ENCODE data around the gene ADGRV1. TPM values are rescaled to one million over a fixed set of nuclear protein-coding genes. Genes with fewer than 3 reads are reported as not detected.

Gene ADGRV1
- total RNA-seq, 1 experiment from 2014 or later = 64.8 TPM

- no peaks in the 10 kb centered on the region for H3K27me3 ChIP-seq (ENCODE audit: insufficient read depth, low read length)
- H3K18ac ChIP-seq (ENCODE audit: insufficient read length, low read depth, low read length) = no peak overlapping the region
- H4K20me1 ChIP-seq (ENCODE audit: control insufficient read depth, insufficient read depth, insufficient read length) = no peaks in the 10 kb centered on the region
- H4K5ac ChIP-seq (ENCODE audit: insufficient read length, low read depth, low read length) = no peak overlapping the region
- H2AFZ ChIP-seq (ENCODE audit: low read length) = no peak overlapping the region
- no peak overlapping the region for H3K4me2 ChIP-seq (ENCODE audit: insufficient read depth, insufficient read length, low read length)
- no peak overlapping the region for H4K8ac ChIP-seq (replicated peaks; ENCODE audit: insufficient read length, low read depth, low read length)
- peak overlapping the region in 1 of 3 experiments; percentile 13; a peak in 1 of 7 replicates for H3K27ac Mint-ChIP-seq
- no peak for DNase-seq
- H2BK5ac ChIP-seq (ENCODE audit: insufficient read length, low read length) = no peak overlapping the region
- peaks cover 6% of the 10 kb centered on the region for H3K9me3 ChIP-seq (ENCODE audit: control insufficient read depth, low read depth, low read length)
- H3K9me3 Mint-ChIP-seq = peaks cover 16 to 20% of the 10 kb centered on the region in 2 experiments; a peak in 4 of 5 replicates
- no peak overlapping the region for H3K27ac ChIP-seq (ENCODE audit: insufficient read length, low read depth, low read length)
- no peak overlapping the region for H3T11ph ChIP-seq (ENCODE audit: low read length)
- H3K4ac ChIP-seq (ENCODE audit: low read depth, low read length) = no peak overlapping the region
- H2BK120ac ChIP-seq (ENCODE audit: low read depth, low read length, poor library complexity, severe bottlenecking) = no peak overlapping the region
- no peak overlapping the region for H3K4me3 Mint-ChIP-seq
- TF ChIP-seq CTCF (conservative IDR thresholded peaks at IDR 0.05) = no peak
- no peak overlapping the region for H3K14ac ChIP-seq (ENCODE audit: insufficient read depth, low read length)
- H3K9ac ChIP-seq (ENCODE audit: extremely low read depth, insufficient read length, low read length) = no peak overlapping the region
- no peak overlapping the region for H3K23ac ChIP-seq (ENCODE audit: insufficient read length, low read depth, low read length)
- H3K4me1 ChIP-seq (ENCODE audit: insufficient read depth, low read length) = no peaks in the 10 kb centered on the region
- H2BK15ac ChIP-seq (ENCODE audit: low read depth, low read length) = no peak overlapping the region
- no peak overlapping the region for H3K56ac ChIP-seq (ENCODE audit: insufficient read length, low read depth, low read length)
- no peaks in the 10 kb centered on the region for H3K79me1 ChIP-seq (ENCODE audit: insufficient read depth, low read depth, low read length, poor library complexity, severe bottlenecking)
- WGBS (ENCODE audit: extremely low coverage, insufficient read length, low lambda C conversion rate) = no CpG with 5 or more reads among the region's 4 CpGs
- no peak overlapping the region for H2BK20ac ChIP-seq (ENCODE audit: low read depth, low read length, poor library complexity, severe bottlenecking)
- no peaks in the 10 kb centered on the region for H3K4me1 Mint-ChIP-seq
- no peak overlapping the region for H4K91ac ChIP-seq (ENCODE audit: insufficient read length, low read depth, low read length)
- H2BK12ac ChIP-seq (ENCODE audit: insufficient read length, low read depth, low read length) = no peak overlapping the region
- no peak overlapping the region for H2AK5ac ChIP-seq (ENCODE audit: insufficient read length, low read length)
- no peaks in the 10 kb centered on the region for H3K27me3 Mint-ChIP-seq (ENCODE audit: low read depth)
- no peaks in the 10 kb centered on the region for H3K79me2 ChIP-seq (ENCODE audit: insufficient read depth, low read length)
- no peaks in the 10 kb centered on the region for H3K23me2 ChIP-seq (ENCODE audit: insufficient read length, low read depth, low read length, poor library complexity, severe bottlenecking)
- peaks cover 32 to 44% (median 38%) of the 10 kb centered on the region in 3 experiments for H3K36me3 Mint-ChIP-seq (ENCODE audit: insufficient read depth in 1 of 3, low read depth in 3 of 3)
Measured at GRCh38 chr5:90997082-90997481, 438.5 kb downstream of the ADGRV1 start.

All from H9 (cell line).